NCI-H748 treated with DMSO at 0.1 percent for 48 hours (cell line): ENCODE measurements around the gene IFIT1B.
A peak's percentile ranks its signal among the peaks of the same experiment; 100 is the strongest.

ENCODE experiments used
- DNase-seq: peaks from one replicate; lab custom pipeline; 2025; lab: John Stamatoyannopoulos, UW

Gene IFIT1B

GRCh38 chr10:89414146-89414878, 36.5 kb downstream of the IFIT1B start, which contains the start of gene IFIT5:
IFIT5 (plus strand) TSS chr10:89414568; CDS start chr10:89414799, 231 bp downstream.
- peak; percentile 35 for DNase-seq

GRCh38 chr10:89414879-89415821, 37.3 kb downstream of the IFIT1B start:
- DNase-seq = no peak

- DNase-seq = no peak
Observed at GRCh38 chr10:89416465-89416864, 38.6 kb downstream of the IFIT1B start.

- no peak for DNase-seq
Observed at GRCh38 chr10:89419548-89419947, 41.7 kb downstream of the IFIT1B start.

- DNase-seq = no peak
Observed at GRCh38 chr10:89421018-89421476, 43.2 kb downstream of the IFIT1B start.

GRCh38 chr10:89425000-89425399, 47.1 kb downstream of the IFIT1B start:
- DNase-seq = no peak

- DNase-seq = peak; percentile 19
Observed at GRCh38 chr10:89426230-89426868, 48.5 kb downstream of the IFIT1B start.

- DNase-seq = no peak
Observed at GRCh38 chr10:89427629-89428028, 49.8 kb downstream of the IFIT1B start.

- no peak for DNase-seq
Observed at GRCh38 chr10:89428877-89429276, 51.0 kb downstream of the IFIT1B start.

GRCh38 chr10:89431977-89432376, 54.1 kb downstream of the IFIT1B start:
- no peak for DNase-seq
